Omental fat pad (tissue), 4 donors: ENCODE data around the gene SYTL2. TPM values are rescaled to one million over a fixed set of nuclear protein-coding genes. Genes with fewer than 3 reads are reported as not detected.
A peak's percentile ranks its signal among the peaks of the same experiment; 100 is the strongest.
"Not testable (repeated sequence)": the region's sequence is repeated elsewhere in the genome, so short reads cannot be mapped to it uniquely, and the experiment has no call there.

Experiments
- ATAC-seq: fragments of 150-250 bp; one replicate; pipeline ENCODE4 v1.9.1; 2016; ENCODE audit warnings: mild to moderate bottlenecking, moderate library complexity; ENCODE audit not compliant: low FRiP score
- DNase-seq: peaks from one replicate; pipeline ENCODE4 v3.0.0-alpha.2; 2019; ENCODE audit warnings: low spot score
- total RNA-seq, 4 donors: library from RNA; depleted of rRNA; stranded (reverse); fragments of >200 nt; gene quantifications; one replicate each; pipeline ENCODE4 v1.1.0, GENCODE V29; 2016
- TF ChIP-seq, protein P1 (sequence below), 3 donors: fragments of 450-650 bp; IDR thresholded peaks; one replicate each; pipeline ENCODE4 v1.5.1; 2016 to 2017; ENCODE audit warnings: antibody characterized with exemption in 3 of 3, mild to moderate bottlenecking in 3 of 3, moderate library complexity in 2 of 3

The SYTL2 gene
- total RNA-seq, 4 donors from 2014 or later: 14.3 to 33.9 (median 17.8) TPM

GRCh38 chr11:85848556-85848955, 37.6 kb upstream of the SYTL2 start:
- no peak for DNase-seq
- no peak for ATAC-seq
- TF ChIP-seq, protein P1, sequence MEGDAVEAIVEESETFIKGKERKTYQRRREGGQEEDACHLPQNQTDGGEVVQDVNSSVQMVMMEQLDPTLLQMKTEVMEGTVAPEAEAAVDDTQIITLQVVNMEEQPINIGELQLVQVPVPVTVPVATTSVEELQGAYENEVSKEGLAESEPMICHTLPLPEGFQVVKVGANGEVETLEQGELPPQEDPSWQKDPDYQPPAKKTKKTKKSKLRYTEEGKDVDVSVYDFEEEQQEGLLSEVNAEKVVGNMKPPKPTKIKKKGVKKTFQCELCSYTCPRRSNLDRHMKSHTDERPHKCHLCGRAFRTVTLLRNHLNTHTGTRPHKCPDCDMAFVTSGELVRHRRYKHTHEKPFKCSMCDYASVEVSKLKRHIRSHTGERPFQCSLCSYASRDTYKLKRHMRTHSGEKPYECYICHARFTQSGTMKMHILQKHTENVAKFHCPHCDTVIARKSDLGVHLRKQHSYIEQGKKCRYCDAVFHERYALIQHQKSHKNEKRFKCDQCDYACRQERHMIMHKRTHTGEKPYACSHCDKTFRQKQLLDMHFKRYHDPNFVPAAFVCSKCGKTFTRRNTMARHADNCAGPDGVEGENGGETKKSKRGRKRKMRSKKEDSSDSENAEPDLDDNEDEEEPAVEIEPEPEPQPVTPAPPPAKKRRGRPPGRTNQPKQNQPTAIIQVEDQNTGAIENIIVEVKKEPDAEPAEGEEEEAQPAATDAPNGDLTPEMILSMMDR (IDR thresholded peaks at IDR 0.05): no peak

GRCh38 chr11:85848006-85848405, 37.1 kb upstream of the SYTL2 start:
- TF ChIP-seq, protein P1 (IDR thresholded peaks at IDR 0.05): no peak
- no peak for ATAC-seq
- DNase-seq: no peak

DNA sequence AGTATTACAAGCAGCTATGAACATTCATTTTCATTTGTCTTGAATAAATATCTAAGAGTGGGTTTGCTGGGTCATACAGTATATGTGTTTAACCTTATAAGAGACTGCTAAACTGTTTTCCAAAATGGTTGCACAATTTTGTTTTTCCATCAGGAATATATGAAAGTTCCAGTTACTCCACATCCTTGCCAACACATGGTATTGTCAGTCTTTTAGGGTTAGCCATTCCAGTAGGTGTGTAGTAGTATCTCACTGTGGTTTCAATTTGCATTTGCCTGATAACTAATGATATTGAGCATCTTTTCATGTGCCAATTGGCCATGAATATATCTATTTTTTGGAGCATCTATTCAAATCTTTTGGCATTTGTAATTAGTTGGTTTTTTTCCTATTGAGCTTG, 36.5 kb upstream of the SYTL2 start:
- no peak for DNase-seq

GRCh38 chr11:85845124-85845631, 34.2 kb upstream of the SYTL2 start:
- DNase-seq (no peak), ATAC-seq (peak; percentile 68)
- TF ChIP-seq, protein P1 (IDR thresholded peaks at IDR 0.05): no peak

More for the DNA sequence above, 36.5 kb upstream of the SYTL2 start:
- ATAC-seq: no peak
- TF ChIP-seq, protein P1 (IDR thresholded peaks at IDR 0.05): no peak

DNA sequence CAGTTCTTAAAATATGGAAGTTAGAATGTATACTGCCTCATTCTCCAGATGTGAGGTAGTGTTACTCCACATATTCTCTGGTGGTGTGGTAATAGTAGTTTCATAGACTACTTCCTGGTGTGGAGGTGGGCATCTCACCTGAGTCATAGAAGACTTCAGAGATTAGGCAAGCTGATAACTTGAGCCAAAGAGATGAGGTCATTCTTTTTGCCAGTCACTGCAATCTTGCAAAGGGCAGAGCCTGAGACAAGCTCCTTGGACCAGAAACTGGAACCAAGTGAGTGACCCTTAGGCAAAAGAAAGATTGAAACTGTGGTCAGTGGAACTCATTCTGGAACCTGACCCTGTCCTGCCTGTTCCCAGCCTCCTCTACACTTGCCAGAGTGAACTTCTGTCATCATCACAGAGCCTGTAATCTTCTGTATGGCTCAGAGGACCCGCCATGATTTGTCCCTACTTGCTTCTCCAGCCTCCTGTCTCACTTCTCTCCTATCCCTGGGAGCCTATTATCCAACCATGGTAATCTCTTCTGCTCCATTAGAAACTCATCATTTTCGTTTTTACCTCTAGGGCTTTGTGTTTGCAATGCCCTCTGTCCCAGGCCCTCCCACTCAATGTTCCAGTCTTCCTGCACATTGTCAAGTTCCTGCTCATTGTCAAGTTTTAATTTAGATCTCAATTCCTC, 33.6 kb upstream of the SYTL2 start:
- ATAC-seq (peak; percentile 79), DNase-seq (no peak)
- TF ChIP-seq, protein P1 (IDR thresholded peaks at IDR 0.05): no peak

- DNase-seq: no peak
- TF ChIP-seq, protein P1 (IDR thresholded peaks at IDR 0.05): no peak
- ATAC-seq: no peak
These were observed 33.0 kb upstream of the SYTL2 start for GRCh38 chr11:85843929-85844328.

- not testable (repeated sequence) for ATAC-seq, DNase-seq
These were observed 30.0 kb upstream of the SYTL2 start for GRCh38 chr11:85840932-85841331.
